Bronchial epithelial cell (primary cell): ENCODE results near the gene FSTL3. TPM values are rescaled to one million over a fixed set of nuclear protein-coding genes. Genes with fewer than 3 reads are reported as not detected.

ENCODE experiments used
- total RNA-seq: library from RNA; depleted of rRNA; stranded (reverse); fragments of >200 nt; gene quantifications from 2 replicates; pipeline ENCODE4 v1.2.1, GENCODE V29; 2014

The FSTL3 gene
- total RNA-seq, 1 donor from 2014 or later: 143 TPM

Other genes starting within 250 kb of the FSTL3 start
- under 0.01 and 0.51 TPM in 2 replicates for gene SHC2, start 215.4 kb upstream of the FSTL3 start, total RNA-seq
- not detected in 2 replicates for gene MADCAM1, start 179.9 kb upstream of the FSTL3 start, total RNA-seq
- gene TPGS1, start 168.9 kb upstream of the FSTL3 start, total RNA-seq: 16.8 and 23.2 TPM in 2 replicates
- gene CDC34, start 144.6 kb upstream of the FSTL3 start, total RNA-seq: 143 and 169 TPM in 2 replicates
- not detected in 2 replicates for gene GZMM, start 132.3 kb upstream of the FSTL3 start, total RNA-seq
- 349 and 369 TPM in 2 replicates for gene BSG, start 103.8 kb upstream of the FSTL3 start, total RNA-seq
- under 0.01 and 0.51 TPM in 2 replicates for gene HCN2, start 86.5 kb upstream of the FSTL3 start, total RNA-seq
- 27.5 and 29.0 TPM in 2 replicates for gene POLRMT, start 42.9 kb upstream of the FSTL3 start, total RNA-seq
- not detected in 2 replicates for gene FGF22, start 36.5 kb upstream of the FSTL3 start, total RNA-seq
- gene RNF126, start 13.2 kb upstream of the FSTL3 start, total RNA-seq: 28.3 and 42.6 TPM in 2 replicates
- not detected in 2 replicates for gene PRSS57, start 19.1 kb downstream of the FSTL3 start, total RNA-seq
- gene PALM, start 32.5 kb downstream of the FSTL3 start, total RNA-seq: under 0.01 and 0.26 TPM in 2 replicates
- gene MISP, start 74.7 kb downstream of the FSTL3 start, total RNA-seq: 105 and 138 TPM in 2 replicates
- gene PTBP1, start 121.1 kb downstream of the FSTL3 start, total RNA-seq: 99.0 TPM in 2 replicates
- not detected in 2 replicates for gene PLPPR3, start 145.6 kb downstream of the FSTL3 start, total RNA-seq
- gene AZU1, start 151.4 kb downstream of the FSTL3 start, total RNA-seq: not detected in 2 replicates
- not detected in 2 replicates for gene PRTN3, start 164.6 kb downstream of the FSTL3 start, total RNA-seq
- gene ELANE, start 175.9 kb downstream of the FSTL3 start, total RNA-seq: not detected in 2 replicates
- 1.2 and 4.2 TPM in 2 replicates for gene CFD, start 183.3 kb downstream of the FSTL3 start, total RNA-seq
- 9.2 and 12.1 TPM in 2 replicates for gene MED16, start 216.8 kb downstream of the FSTL3 start, total RNA-seq
- not detected in 2 replicates for gene RNU6-9, start 217.1 kb downstream of the FSTL3 start, total RNA-seq
- gene R3HDM4, start 236.8 kb downstream of the FSTL3 start, total RNA-seq: 35.8 and 46.1 TPM in 2 replicates
- 0.13 TPM in 1 of 2 replicates, not detected in the other for gene KISS1R, start 240.9 kb downstream of the FSTL3 start, total RNA-seq
- 15.8 and 16.0 TPM in 2 replicates for gene ARID3A, start 249.6 kb downstream of the FSTL3 start, total RNA-seq